Measurements from ENCODE around the gene NBEAL1.
A peak's percentile ranks its signal among the peaks of the same experiment; 100 is the strongest.
"Not testable (repeated sequence)": the region's sequence is repeated elsewhere in the genome, so short reads cannot be mapped to it uniquely, and the experiment has no call there.

Gene NBEAL1

DNA sequence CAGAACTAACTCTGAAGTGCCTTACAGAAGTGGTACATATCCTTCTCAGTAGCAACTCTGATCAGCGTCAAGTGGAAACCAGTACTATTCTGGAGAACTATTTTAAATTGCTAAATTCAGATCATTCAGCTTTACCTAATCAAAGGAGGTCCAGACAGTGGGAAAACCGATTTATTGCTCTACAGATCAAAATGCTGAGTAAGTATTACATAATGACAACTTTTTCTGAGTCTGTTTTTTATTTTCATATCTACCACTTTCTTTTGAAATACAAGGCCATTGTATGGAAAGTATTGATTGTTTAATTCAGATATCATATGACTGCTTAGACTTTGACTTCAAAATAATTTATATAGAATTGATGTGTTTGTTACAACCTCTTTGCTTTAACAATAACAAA is 68.7 kb downstream of the NBEAL1 start:
- TF ChIP-seq, protein P1, sequence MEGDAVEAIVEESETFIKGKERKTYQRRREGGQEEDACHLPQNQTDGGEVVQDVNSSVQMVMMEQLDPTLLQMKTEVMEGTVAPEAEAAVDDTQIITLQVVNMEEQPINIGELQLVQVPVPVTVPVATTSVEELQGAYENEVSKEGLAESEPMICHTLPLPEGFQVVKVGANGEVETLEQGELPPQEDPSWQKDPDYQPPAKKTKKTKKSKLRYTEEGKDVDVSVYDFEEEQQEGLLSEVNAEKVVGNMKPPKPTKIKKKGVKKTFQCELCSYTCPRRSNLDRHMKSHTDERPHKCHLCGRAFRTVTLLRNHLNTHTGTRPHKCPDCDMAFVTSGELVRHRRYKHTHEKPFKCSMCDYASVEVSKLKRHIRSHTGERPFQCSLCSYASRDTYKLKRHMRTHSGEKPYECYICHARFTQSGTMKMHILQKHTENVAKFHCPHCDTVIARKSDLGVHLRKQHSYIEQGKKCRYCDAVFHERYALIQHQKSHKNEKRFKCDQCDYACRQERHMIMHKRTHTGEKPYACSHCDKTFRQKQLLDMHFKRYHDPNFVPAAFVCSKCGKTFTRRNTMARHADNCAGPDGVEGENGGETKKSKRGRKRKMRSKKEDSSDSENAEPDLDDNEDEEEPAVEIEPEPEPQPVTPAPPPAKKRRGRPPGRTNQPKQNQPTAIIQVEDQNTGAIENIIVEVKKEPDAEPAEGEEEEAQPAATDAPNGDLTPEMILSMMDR (IDR thresholded peaks at IDR 0.05; ENCODE audit: control insufficient read depth, extremely low read depth, insufficient read depth), result no peak
- no peak for DNase-seq (ENCODE audit: low read depth)
- H3K4me3 ChIP-seq (ENCODE audit: low read depth, low read length), result no peak overlapping the region

DNA sequence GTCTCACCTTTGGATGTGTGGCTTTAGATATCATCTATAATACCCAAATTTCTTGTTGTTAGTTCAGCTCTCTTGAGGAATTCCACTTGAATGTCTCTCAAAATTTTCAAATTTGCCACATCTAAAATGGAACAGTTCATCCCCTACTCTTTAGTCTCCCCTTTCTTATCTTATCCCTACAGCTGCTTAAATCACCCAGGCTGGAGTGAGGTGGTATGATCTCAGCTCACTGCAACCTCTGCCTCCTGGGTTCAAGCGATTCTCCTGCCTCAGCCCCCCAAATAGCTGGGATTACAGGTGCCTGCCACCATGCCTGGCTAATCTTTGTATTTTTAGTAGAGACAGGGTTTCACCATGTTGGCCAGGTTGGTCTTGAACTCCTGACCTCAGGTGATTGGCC is 71.7 kb downstream of the NBEAL1 start:
- H3K4me3 ChIP-seq (ENCODE audit: low read depth, low read length); DNase-seq (ENCODE audit: low read depth): not testable (repeated sequence)

DNA sequence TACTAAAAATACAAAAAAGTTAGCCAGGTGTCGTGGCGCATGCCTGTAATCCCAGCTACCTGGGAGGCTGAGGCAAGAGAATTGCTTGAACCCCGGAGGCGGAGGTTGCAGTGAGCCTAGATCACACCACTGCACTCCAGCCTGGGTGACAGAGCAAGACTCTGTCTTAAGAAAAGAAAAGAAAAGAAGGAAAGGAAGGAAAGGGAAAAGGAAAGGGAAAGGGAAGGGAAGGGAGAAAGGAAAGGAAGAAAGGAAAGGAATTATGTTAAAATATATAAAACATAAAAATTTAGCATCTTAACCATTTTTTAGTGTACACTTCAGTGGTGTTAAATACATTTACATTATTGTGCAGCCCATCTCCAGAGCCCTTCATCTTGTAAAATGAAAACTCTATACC is 76.0 kb downstream of the NBEAL1 start:
- not testable (repeated sequence) for DNase-seq (ENCODE audit: low read depth)

DNA sequence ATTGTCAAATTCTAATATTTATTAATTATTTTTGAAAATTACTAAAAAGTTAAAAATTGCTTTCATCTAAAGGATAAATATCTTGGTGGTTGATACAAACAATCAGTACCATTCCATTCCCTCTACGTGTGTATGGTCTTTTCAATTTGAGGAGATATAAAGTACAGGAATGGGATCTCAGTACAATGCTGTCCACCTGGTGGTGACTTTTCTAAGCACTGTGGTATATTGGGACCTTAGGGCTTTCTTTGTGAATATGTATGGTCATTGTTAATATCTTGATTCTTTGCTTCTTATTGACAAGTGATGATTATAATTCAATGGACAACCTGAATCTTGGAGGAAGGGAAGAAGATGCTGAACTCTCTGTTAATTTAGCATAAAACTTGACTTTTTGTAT is 83.1 kb downstream of the NBEAL1 start:
- H3K4me3 ChIP-seq (ENCODE audit: low read depth, low read length), result no peak overlapping the region
- no peak for DNase-seq (ENCODE audit: low read depth)
- TF ChIP-seq, protein P1 (IDR thresholded peaks at IDR 0.05; ENCODE audit: control insufficient read depth, extremely low read depth, insufficient read depth), result peak; percentile 21; the same call in 1 of the 2 replicates

More for the DNA sequence above, 76.0 kb downstream of the NBEAL1 start:
- not testable (repeated sequence) for H3K4me3 ChIP-seq (ENCODE audit: low read depth, low read length)

DNA sequence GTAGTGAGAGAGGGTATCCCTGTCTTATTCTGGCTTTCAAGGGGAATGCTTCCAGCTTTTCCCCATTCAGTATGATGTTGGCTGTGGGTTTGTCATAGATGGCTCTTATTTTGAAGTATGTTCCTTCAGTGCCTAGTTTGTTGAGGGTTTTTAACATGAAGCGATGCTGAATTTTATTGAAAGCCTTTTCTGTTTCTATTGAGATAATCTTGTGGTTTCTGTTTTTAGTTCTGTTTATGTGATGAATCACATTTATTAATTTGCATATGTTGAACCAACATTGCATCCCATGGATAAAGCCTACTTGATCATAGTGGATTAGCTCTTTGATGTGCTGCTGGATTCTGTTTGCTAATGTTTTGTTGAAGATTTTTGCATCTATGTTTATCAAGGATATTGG is 87.7 kb downstream of the NBEAL1 start:
- DNase-seq (ENCODE audit: low read depth); H3K4me3 ChIP-seq (ENCODE audit: low read depth, low read length): not testable (repeated sequence)

DNA sequence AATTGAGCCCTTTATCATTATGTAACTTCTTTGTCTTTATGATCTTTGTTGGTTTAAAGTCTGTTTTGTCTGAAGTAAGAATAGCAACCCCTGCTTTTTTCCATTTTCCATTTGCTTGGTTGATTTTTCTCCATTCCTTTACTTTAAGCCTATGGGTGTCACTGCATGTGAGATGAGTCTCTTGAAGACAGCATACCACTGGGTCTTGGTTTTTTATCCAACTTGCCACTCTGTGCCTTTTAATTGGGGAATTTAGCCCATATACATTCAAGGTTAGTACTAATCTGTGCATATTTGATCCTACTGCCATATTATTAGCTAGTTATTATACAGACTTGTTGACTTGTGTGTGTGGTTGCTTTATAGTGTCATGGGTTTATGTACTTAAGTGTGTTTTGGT is 89.6 kb downstream of the NBEAL1 start:
- TF ChIP-seq, protein P1 (IDR thresholded peaks at IDR 0.05; ENCODE audit: control insufficient read depth, extremely low read depth, insufficient read depth), result no peak
- no peak for DNase-seq (ENCODE audit: low read depth)
- no peak overlapping the region for H3K4me3 ChIP-seq (ENCODE audit: low read depth, low read length)

DNA sequence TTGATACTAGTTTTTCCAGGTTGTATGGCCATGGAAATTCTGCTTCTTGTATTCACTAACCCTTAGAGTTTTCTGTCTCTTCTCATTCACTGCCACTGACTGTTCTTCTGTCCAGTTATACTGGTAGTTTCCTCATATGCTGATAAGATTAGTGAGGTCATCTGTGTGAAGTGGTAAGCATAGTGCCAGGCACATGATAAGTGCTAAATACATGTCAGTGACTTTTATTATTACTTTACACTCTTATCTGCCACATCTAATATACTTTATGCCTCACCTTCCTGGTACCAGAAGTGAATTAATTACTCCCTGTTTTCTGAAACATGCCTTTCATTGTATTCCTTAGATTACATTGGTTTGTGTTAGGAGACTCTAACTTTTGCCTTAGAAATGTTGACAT is 91.3 kb downstream of the NBEAL1 start:
- no peak overlapping the region for H3K4me3 ChIP-seq (ENCODE audit: low read depth, low read length)
- TF ChIP-seq, protein P1 (IDR thresholded peaks at IDR 0.05; ENCODE audit: control insufficient read depth, extremely low read depth, insufficient read depth), result no peak
- no peak for DNase-seq (ENCODE audit: low read depth)

DNA sequence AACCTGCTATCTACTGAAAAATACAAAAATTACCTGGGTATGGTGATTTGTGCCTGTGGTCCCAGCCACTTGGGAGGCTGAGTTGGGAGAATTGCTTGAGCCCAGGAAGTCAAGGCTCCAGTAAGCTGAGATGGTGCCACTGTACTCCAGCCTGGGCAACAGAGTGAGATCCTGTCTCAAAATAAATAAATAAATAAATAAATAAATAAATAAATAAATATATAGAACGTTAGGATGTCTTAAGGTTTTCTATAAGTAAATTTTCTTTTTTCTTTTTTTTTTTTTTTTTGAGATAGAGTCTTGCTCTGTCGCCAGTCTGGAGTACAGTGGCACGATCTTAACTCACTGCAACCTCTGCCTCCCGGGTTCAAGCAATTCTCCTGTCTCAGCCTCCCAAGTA is 95.8 kb downstream of the NBEAL1 start:
- H3K4me3 ChIP-seq (ENCODE audit: low read depth, low read length); DNase-seq (ENCODE audit: low read depth): not testable (repeated sequence)

DNA sequence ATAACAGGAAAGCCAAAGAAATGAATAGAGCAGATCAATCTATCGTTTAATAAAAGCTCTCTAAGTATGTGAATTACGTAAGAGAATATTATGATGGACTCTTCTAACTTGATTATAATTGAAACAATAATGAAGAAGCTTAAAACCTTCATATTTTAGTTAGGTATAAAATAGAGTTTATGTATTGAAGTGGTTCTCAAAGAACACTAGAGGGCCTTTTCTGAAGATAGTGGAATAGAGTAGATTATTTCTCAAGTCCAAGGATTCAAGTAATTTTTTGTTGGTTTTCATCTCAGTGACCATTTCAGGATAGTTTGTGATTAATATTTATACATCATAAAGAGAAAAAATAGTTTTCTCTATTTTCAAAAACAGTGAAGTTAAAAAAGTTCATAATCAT is 97.7 kb downstream of the NBEAL1 start:
- DNase-seq (ENCODE audit: low read depth), result no peak
- no peak overlapping the region for H3K4me3 ChIP-seq (ENCODE audit: low read depth, low read length)
- TF ChIP-seq, protein P1 (IDR thresholded peaks at IDR 0.05; ENCODE audit: control insufficient read depth, extremely low read depth, insufficient read depth), result no peak

DNA sequence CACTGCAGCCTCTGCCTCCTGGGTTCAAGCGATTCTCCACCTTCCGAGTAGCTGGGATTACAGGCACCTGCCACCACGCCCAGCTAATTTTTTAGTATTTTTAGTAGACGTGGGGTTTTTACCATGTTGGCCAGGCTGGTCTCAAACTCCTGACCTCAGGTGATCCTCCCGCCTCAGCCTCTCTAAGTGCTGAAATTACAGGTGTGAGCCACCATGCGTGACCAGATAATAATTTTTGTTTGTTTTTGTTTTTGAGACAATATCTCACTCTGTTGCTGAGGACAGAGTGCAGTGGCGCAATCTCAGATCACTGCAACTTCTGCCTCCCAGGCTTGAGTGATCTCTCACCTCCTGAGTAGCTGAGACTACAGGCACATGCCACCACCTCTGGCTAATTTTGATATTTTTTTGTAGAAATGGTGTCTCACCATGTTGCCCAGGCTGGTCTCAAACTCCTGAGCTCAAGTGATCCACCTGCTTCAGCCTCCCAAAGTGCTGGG is 100.6 kb downstream of the NBEAL1 start:
- H3K4me3 ChIP-seq (ENCODE audit: low read depth, low read length); DNase-seq (ENCODE audit: low read depth): not testable (repeated sequence)

All from LNCaP clone FGC (cell line).